Measurements from ENCODE around the gene WNT6. TPM values are rescaled to one million over a fixed set of nuclear protein-coding genes. Genes with fewer than 3 reads are reported as not detected.

Gene WNT6
- total RNA-seq, 1 experiment from 2014 or later = 8.1 TPM

- in situ Hi-C loops (cut with HindIII; ENCODE audit: low pct_unique_long_range_greater_than_20kb, low sequenced_read_pairs) = no loop called here
Observed at GRCh38 chr2:218883491-218884490, 24.2 kb downstream of the WNT6 start.

More at GRCh38 chr2:218883491-218884490, 24.2 kb downstream of the WNT6 start:
- DNase-seq (ENCODE audit: low read depth, low spot score) (no peak), ATAC-seq (no peak)
- Histone ChIP-seq H3K4me3 (ENCODE audit: low read depth in 2 of 2, low read length in 2 of 2) (no peak overlapping the region), H3K4me1 (ENCODE audit: control insufficient read depth, insufficient read depth, low read length) (peaks cover 22% of the 10 kb centered on the region), H3K27ac (ENCODE audit: low read length) (no peak overlapping the region), H3K36me3 (ENCODE audit: control insufficient read depth, insufficient read depth, low read length) (no peaks in the 10 kb centered on the region), H3K27me3 (ENCODE audit: control insufficient read depth, insufficient read depth, low read length) (no peaks in the 10 kb centered on the region), H3K9me3 (ENCODE audit: control insufficient read depth, insufficient read depth, low read depth, low read length) (no peaks in the 10 kb centered on the region)
- intact Hi-C loops (cut with micrococcal nuclease; ENCODE audit: unreplicated experiment) = no loop called here
- no peak for TF ChIP-seq POLR2AphosphoS5 (IDR thresholded peaks at IDR 0.05; ENCODE audit: low read depth, low read length)
- no peak for TF ChIP-seq REST (IDR thresholded peaks at IDR 0.05; ENCODE audit: insufficient read depth in 1 of 2, low read depth in 2 of 2, low read length in 1 of 2)
- TF ChIP-seq SIN3A (IDR thresholded peaks at IDR 0.05; ENCODE audit: borderline replicate concordance, insufficient read depth, low read depth, low read length) = no peak
- TF ChIP-seq TCF7L2 (IDR thresholded peaks at IDR 0.05; ENCODE audit: low read depth, low read length) = no peak
- TF ChIP-seq CTCF (IDR thresholded peaks at IDR 0.05) = no peak
- CTCF ChIA-PET = interaction anchor here (0.6 to 1.2 kb wide), 3 partner anchors 13 to 14 kb away, joined by 3 to 5 read pairs (median 4); no protein-coding TSS in a partner anchor
- POLR2A ChIA-PET = no interaction called here
- BruUV-seq (replicated peaks) = no TSS peak
